ENCODE measurements around the gene IDE.

DNA sequence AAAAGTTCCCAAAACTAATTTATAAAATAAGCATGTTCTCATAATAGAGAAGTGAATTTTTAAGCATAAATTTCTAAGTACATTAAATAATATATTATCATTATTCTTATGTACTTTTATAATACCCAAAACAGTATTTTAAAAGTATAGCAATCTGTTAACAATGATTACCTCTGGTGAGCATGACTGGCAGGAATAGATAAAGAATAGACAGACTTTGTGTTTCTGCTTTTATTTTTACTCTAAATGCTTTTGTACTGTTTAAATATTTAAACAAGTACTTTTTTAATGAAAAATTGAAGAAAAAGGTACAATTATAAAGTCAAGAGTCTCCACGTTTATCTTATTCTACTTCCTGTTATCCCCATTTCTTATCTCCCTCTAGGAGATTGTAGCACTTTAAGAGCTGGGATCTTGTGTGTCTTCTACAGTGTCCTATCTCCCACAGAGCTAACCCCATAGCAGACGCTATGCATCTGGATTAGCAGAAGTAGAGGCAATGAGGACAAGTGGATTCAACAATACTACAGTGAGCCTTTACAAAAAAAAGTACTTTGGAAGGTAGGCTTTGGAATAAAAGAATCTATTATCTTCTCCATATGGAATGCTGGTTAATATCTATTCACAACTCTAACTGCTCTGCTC, 42.9 kb downstream of the IDE start:
- TF ChIP-seq, protein P1, sequence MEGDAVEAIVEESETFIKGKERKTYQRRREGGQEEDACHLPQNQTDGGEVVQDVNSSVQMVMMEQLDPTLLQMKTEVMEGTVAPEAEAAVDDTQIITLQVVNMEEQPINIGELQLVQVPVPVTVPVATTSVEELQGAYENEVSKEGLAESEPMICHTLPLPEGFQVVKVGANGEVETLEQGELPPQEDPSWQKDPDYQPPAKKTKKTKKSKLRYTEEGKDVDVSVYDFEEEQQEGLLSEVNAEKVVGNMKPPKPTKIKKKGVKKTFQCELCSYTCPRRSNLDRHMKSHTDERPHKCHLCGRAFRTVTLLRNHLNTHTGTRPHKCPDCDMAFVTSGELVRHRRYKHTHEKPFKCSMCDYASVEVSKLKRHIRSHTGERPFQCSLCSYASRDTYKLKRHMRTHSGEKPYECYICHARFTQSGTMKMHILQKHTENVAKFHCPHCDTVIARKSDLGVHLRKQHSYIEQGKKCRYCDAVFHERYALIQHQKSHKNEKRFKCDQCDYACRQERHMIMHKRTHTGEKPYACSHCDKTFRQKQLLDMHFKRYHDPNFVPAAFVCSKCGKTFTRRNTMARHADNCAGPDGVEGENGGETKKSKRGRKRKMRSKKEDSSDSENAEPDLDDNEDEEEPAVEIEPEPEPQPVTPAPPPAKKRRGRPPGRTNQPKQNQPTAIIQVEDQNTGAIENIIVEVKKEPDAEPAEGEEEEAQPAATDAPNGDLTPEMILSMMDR (IDR thresholded peaks at IDR 0.05; ENCODE audit: insufficient read depth, low read length, poor library complexity, severe bottlenecking) = no peak
- TF ChIP-seq EZH2phosphoT487 (conservative IDR thresholded peaks at IDR 0.05; ENCODE audit: low read length) = no peak
